ENCODE data around the gene CFAP74.

CFAP74 gene

GRCh38 chr1:2041305-2041704, 37.7 kb upstream of the CFAP74 start:
- no peak for DNase-seq

DNA sequence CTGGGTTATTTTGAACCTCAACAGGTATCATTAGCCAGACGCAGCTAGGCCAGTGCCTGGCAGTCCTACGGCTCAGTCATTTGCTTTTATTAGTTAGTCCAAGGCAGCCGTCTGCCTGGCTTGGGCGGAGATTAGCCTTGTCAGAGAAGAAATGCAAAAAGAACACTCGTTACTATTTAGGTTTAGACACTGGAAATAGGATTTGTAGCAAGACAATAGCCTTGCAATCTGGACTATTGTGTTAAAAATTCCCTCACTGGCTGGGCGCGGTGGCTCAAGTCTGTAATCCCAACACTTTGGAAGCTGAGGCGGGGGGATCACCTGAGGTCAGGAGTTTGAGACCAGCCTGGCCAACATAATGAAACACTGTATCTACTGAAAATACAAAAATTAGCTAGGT, 35.7 kb upstream of the CFAP74 start:
- DNase-seq, result no peak

DNA sequence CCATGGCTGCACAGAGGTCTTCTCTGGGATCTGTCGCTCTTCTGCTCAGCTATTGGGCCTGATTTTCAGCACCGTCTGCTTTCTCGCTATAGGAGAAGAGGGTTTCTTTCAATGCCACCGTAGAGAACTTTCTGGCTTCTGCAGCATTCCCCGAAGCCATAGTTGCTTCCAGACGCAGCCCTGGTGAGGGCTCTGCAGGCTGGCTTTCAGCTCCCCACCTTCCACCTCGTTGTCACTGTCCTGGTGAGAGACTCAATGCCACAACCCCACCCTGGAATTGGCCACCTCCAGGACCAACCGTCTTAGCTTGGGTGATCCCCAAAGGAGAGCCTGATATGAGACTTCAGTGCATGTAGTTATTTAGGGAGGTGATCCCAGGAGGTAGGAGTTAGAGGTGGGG, 34.6 kb upstream of the CFAP74 start:
- no peak for DNase-seq

DNA sequence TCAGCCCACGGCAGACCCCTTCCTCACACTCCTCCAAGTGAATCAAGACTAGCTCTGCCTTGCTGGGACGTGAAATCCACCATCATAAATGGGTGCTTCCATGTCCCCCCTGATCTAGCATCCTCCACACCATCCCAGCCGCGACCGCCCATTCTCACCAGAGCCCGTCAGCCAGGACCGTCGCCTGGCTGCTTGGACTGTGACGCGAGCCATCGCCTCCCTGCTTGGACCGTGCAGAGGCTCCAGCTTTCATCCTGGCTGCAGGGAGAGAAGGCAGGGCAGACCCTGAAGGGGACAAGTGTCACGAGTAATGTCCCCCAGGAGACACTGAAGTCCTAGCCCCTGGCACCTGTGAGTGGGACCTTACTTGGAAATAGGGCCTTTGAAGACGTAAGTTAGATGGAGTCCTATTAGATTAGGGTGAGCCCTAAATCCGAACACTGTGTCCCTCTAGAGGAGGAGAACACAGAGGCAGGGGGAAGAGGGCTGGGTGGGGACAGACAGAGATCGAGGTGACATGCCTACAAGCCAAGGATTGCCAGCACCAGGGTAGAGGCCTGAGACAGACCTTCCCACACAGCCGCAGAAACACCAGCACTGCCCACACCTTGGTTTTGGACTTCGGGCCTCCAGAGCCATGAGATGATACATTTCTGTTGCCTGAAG, 33.9 kb upstream of the CFAP74 start:
- DNase-seq, result no peak

- DNase-seq, result no peak
Observed at GRCh38 chr1:2036287-2036686, 32.7 kb upstream of the CFAP74 start.

DNA sequence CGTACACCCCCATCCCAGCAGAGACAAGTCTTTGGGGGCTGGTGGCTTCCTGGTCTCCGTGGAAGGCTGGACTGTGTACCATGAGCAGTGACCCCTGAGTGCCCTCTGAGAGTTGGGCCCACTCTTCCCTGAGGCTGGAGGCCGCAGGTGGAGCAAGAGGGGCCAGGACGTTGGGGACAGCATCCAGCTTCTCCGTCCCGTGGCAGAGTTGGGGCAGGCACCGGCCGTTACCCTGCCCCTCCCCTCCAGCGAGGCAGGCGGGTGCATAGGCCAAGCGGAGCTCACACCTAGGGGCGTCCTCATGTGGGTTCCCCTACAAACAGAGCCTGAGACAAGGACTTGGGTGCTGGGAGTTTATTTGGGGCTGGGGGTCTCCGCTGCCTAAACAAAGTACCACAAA, 29.6 kb upstream of the CFAP74 start:
- DNase-seq, result no peak

GRCh38 chr1:2032737-2033136, 29.2 kb upstream of the CFAP74 start:
- peak in 33 of 58 donors; percentile 8 to 84 (median 43) for DNase-seq

GRCh38 chr1:2031546-2032540, 28.3 kb upstream of the CFAP74 start:
- no peak for DNase-seq

DNA sequence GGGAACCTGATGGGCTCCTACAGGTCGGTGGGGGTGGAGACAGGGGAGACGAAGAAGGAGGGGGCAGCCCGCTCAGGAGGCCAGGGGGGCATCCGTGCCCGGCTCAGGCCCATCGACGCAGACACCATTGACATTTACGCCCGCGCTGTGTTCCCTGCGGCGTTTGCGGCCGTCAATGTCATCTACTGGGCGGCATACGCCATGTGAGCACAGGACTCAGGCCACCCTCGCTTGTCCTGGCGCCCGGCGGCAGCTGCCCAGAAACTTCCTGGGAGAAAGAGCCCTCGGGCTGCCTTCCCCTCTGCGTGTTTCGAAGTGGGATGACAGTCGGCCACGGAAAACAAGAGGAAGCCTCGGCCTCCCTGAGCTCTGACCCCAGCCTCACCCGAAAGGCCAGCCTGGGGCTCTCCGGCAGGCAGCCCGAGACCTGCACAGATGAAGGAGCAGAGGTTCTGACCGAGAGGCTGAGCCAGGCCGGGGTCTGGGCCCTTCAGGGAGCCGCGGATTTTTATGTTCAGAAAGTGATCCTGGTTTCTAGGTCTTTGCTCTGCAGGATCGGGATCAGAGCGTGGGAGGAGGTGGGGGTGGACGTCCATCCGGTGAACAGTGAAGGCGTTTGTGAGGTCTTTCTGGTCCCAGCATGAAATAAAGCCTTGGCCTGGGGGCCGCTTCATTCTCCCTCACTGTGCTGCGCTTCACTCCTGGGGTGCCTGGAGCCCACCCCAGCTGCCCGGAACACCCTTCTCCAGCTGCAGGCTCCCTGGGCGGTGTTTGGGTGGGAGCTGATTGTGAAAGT, 26.7 kb upstream of the CFAP74 start:
- DNase-seq, result no peak

DNA sequence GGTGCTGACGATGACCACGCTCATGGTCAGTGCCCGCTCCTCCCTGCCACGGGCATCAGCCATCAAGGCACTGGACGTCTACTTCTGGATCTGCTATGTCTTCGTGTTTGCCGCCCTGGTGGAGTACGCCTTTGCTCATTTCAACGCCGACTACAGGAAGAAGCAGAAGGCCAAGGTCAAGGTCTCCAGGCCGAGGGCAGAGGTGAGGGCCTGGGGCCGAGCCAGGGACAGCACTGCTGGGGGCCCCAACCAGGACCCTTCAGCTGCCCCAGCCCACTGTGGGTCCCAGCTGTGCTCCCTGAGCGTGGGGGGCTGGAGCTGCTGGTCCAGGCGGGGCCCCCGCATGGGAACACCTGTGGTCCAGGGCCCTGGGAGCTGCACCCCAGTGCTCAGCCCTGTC, 26.0 kb upstream of the CFAP74 start:
- no peak for DNase-seq

- no peak for DNase-seq
Observed at GRCh38 chr1:2028870-2029560, 25.4 kb upstream of the CFAP74 start.

DNA sequence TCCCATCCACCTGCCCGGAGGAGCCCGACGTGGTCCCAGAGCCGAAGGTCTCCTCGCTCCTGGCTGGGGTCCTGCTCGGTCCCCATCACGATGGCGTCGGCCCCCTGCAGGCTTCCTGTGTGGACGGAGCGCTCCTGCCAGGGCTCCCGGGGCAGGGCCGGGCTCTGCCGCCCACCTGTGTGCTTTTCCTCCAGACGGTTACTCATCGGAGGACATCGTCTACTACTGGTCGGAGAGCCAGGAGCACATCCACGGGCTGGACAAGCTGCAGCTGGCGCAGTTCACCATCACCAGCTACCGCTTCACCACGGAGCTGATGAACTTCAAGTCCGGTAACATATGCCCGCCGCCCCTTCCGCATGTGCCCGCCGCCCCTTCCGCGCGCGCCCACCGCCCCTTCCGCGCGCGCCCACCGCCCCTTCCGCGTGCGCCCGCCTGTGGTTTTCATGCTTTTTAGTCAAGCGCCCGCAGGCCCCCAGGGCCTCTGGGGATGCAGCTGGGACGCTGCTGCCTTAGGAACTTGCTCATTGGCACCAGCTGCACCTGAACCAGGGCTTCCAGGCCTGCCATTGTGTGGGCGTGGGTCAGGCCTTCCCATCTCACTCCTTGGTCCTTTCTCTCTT, 24.5 kb upstream of the CFAP74 start:
- DNase-seq, result no peak

GRCh38 chr1:2025491-2025981, 21.9 kb upstream of the CFAP74 start:
- DNase-seq, result peak in 4 of 58 donors; percentile 17 to 37 (median 32)

DNA sequence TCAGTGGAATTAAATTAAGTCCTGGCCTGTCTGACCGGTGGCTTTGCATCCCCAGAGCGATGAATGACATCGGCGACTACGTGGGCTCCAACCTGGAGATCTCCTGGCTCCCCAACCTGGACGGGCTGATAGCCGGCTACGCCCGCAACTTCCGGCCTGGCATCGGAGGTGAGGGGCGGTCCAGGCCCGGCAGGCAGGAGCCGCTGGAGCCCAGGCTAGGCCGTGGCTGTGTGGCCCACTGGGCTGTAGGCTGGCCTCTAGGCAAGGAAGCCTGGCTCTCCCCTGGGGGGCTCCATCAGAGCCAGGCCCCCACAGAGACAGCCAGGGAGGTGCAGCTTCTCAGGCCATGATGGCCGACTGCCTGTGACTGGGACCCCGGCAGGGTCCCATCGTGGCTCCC, 21.3 kb upstream of the CFAP74 start:
- DNase-seq, result no peak

DNA sequence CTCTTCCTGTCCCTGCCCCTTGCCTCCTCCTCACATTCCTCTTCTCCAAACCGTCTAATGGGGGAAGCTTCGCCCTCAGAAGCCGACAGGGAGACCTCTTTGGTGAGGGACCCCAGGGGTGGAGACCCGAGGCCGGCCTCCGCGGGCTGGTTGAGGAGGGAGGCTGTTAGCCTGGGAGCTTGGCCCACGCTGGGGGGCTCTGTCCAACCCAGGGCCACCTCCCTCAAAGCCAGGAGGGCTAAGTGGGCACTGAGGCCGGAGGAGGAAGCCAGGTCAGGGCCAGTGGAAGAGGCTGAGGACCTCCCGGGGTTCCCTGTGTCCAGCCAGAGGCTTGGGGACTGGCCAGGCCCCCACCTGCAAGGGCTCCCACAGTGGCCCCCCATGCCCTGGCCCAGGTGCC, 20.9 kb upstream of the CFAP74 start:
- no peak for DNase-seq

DNA sequence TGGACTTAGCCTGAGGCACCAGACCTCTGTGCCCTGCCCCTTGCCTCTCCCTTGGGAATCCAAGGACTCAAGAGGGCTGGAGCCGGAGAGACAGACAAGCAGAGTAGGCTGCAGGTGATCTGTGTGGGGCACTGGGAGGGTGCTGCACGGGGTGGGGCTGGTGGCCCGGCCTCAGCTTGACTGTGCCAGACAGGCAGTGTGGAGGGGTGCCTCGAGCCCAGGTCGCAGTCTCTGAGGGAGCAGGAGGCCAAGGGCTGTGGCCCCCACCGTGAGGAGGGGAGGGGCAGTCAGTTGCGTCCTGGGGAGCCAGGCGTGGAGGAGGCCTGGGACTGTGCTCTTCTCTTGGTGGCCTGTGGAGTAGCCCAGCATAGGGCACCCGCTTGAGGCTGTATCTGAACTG, 19.6 kb upstream of the CFAP74 start:
- no peak for DNase-seq

- no peak for DNase-seq
Observed at GRCh38 chr1:2022063-2022770, 18.6 kb upstream of the CFAP74 start.

GRCh38 chr1:2021550-2021949, 18.0 kb upstream of the CFAP74 start:
- DNase-seq, result peak in 26 of 58 donors; percentile 13 to 86 (median 49)

GRCh38 chr1:2020310-2020655, 16.7 kb upstream of the CFAP74 start:
- no peak for DNase-seq

All from anterior cingulate cortex (tissue), 58 donors.